Measurements from ENCODE around the gene HLCS.

- TF ChIP-seq POLR2A (IDR thresholded peaks at IDR 0.05) (no peak), CTCF (IDR thresholded peaks at IDR 0.05) (no peak)
Observed at GRCh38 chr21:36973986-36974850, 7.7 kb upstream of the HLCS start.
